Psoas muscle (tissue), 8 donors: ENCODE results near the gene SPARCL1. TPM values are rescaled to one million over a fixed set of nuclear protein-coding genes. Genes with fewer than 3 reads are reported as not detected.

Source experiments
- ATAC-seq, 4 donors: fragments of 200-7000 bp; cut with Tn5 transposase; one replicate each; pipeline ENCODE4 v1.9.1; 2020; ENCODE audit warnings: moderate library complexity in 3 of 4, mild to moderate bottlenecking in 2 of 4
- DNase-seq, 2 donors: peaks; one replicate each; pipeline ENCODE4 v3.0.0-alpha.2; 2020
- H3K27ac ChIP-seq: fragments of 200-600 bp; one replicate; pipeline ENCODE4 v1.8.0; 2022
- H3K27me3 ChIP-seq, 3 donors: fragments of 200-600 bp in 1 of 3; one replicate each; pipeline versions ENCODE4 v1.6.1 to v1.8.0; 2013 to 2022; ENCODE audit warnings: low read length in 2 of 3, mild to moderate bottlenecking in 2 of 3, moderate library complexity in 1 of 3; ENCODE audit not compliant: insufficient read depth in 3 of 3
- H3K36me3 ChIP-seq, 2 donors: fragments of 200-600 bp in 1 of 2; one replicate each; pipeline versions ENCODE4 v1.6.1 to v1.8.0; 2013 to 2022; ENCODE audit warnings: low read depth in 1 of 2, mild to moderate bottlenecking in 1 of 2, moderate library complexity in 1 of 2; ENCODE audit not compliant: insufficient read depth in 1 of 2
- H3K4me1 ChIP-seq: fragments of 200-600 bp; one replicate; pipeline ENCODE4 v1.8.0; 2022
- H3K4me3 ChIP-seq: fragments of 200-600 bp; one replicate; pipeline ENCODE4 v1.8.0; 2022; ENCODE audit warnings: mild to moderate bottlenecking
- H3K9me3 ChIP-seq: fragments of 200-600 bp; one replicate; pipeline ENCODE4 v1.8.0; 2022
- WGBS, 3 donors: extraction: QIAGEN DNeasy Blood & Tissue Kit; methylation state at CpG; one replicate each; pipeline versions ENCODE4 v1.1.6 to v1.1.7; 2013; 5-methylcytosine and 5-hydroxymethylcytosine counted together
- intact Hi-C, 2 donors: fragments of 100-400 bp; cut with DNase I; formaldehyde crosslinking; loops; one replicate each; pipeline versions ENCODE4 v1.11.0 to v1.14.2; 2022
- polyA plus RNA-seq, 3 donors: library from polyadenylated mRNA; stranded (reverse); fragments of 200-250 nt; gene quantifications; one replicate each; pipeline ENCODE4 v1.2.3, GENCODE V29; 2013
- total RNA-seq, 4 donors: library from RNA; stranded (reverse); fragmentation: NEBNext Ultra II Directional in 2 of 4; extraction: Animal tissue kit (Norgen Biotek cat#: 25700) in 2 of 4; gene quantifications; one replicate each; pipeline versions ENCODE4 v1.2.1 to v1.2.4, GENCODE V29; 2021 to 2023
- TF ChIP-seq, protein P1 (sequence below): fragments of 200-600 bp; IDR thresholded peaks from one replicate; pipeline ENCODE4 v1.8.0; 2022; ENCODE audit warnings: antibody characterized with exemption
- donor health status: healthy with polysubstance abuse.
- donor health status: DM: no; HTN: no; CAD: no; lungs with moderate emphysema.
- donor health status: Bipolar disorder and iron deficiency.
- donor health status: healthy.
- donor health status: DM: yes; HTN: yes; CAD: no.
- donor health status: DM: no; HTN: no; CAD: no.
- donor health status: DM: no; HTN: no; CAD: no.
- donor health status: DM: yes; HTN: yes; CAD: no.

SPARCL1 gene
- total and polyA plus RNA-seq, 7 donors, result 117 to 267 (median 188) TPM

DNA sequence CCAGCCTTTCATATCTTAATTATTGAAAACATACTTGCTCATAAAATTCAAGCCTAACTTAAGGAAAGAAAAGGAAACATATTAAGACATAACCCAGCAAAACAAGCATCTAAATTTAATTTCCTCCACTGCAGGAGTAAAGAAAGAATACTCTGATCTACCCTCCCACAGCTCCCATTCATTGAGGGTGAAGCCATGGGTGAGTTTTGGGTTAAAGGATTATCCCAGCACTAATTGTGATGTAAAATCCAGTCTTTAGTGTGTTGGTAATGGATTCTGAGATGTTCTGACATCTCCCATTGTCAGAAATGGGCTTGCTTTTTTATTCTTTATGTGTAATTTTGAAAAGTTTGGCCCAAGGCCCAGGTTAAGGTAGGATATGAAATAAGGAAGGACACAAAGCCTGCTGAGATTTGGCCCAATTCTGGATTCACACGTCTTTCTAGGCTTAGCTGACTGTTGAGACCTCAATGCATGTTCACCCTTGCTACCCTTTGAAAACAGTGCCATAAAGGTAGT, 50.4 kb downstream of the SPARCL1 start:
- Histone ChIP-seq H3K9me3 (no peaks in the 10 kb centered on the region), H3K4me1 (no peaks in the 10 kb centered on the region), H3K36me3 (peaks cover 0 to 56% of the 10 kb centered on the region in 2 donors), H3K4me3 (no peak overlapping the region), H3K27me3 (no peaks in the 10 kb centered on the region), H3K27ac (no peak overlapping the region)
- DNase-seq (no peak), ATAC-seq (no peak)
- intact Hi-C loops, result no loop called here
- TF ChIP-seq, protein P1, sequence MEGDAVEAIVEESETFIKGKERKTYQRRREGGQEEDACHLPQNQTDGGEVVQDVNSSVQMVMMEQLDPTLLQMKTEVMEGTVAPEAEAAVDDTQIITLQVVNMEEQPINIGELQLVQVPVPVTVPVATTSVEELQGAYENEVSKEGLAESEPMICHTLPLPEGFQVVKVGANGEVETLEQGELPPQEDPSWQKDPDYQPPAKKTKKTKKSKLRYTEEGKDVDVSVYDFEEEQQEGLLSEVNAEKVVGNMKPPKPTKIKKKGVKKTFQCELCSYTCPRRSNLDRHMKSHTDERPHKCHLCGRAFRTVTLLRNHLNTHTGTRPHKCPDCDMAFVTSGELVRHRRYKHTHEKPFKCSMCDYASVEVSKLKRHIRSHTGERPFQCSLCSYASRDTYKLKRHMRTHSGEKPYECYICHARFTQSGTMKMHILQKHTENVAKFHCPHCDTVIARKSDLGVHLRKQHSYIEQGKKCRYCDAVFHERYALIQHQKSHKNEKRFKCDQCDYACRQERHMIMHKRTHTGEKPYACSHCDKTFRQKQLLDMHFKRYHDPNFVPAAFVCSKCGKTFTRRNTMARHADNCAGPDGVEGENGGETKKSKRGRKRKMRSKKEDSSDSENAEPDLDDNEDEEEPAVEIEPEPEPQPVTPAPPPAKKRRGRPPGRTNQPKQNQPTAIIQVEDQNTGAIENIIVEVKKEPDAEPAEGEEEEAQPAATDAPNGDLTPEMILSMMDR, result no peak
- WGBS, 3 donors, result 62 to 75% (median 74%) methylated on average over 1 of the region's 1 CpG

DNA sequence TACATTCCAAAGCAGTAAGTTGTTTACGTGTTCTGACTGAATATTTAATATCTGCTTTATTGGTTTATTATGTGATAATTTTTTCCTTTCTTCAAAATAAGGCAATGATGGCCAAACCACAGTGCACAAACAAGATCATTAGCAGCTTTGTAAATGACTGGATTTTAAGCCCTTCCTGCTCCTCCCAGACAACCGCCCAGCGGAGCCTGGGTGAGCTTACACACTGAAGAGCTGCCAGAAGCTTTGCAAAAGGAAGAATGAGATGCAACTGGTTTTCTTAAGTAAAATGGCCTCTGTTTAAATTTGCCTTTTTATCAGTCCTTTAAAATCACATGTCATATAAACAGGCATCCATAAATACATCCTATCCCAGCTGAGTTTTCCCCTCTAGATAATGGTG, 52.2 kb downstream of the SPARCL1 start:
- intact Hi-C loops, result no loop called here
- DNase-seq (no peak), ATAC-seq (no peak)
- no peak overlapping the region for H3K4me3 ChIP-seq
- no peak overlapping the region for H3K27ac ChIP-seq
- no peaks in the 10 kb centered on the region for H3K4me1 ChIP-seq
- no peaks in the 10 kb centered on the region for H3K27me3 ChIP-seq
- no peaks in the 10 kb centered on the region for H3K9me3 ChIP-seq
- TF ChIP-seq, protein P1, result no peak
- 79 to 80% (median 79%) methylated on average over 3 of the region's 3 CpGs for WGBS, 3 donors
- H3K36me3 ChIP-seq, result peaks cover 0 to 54% of the 10 kb centered on the region in 2 donors

DNA sequence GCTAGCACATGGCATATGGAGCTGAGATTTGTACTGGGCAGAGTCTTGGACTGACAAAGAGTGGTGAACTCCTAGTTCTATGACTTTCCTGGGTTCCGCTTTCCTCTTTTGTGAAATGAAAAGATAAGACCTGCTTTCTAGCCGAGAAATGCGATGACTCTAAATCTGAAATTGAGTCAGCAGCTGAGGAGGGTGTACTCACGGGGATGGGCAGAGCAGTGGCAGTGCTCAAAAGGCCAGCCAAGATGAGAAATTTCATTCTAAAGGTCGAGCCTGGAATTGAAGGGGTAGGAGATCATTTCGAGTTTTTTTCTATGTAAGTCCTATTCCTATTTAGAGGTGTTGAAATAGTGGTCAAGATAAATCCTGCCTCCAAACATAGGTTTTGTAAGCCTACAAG, 59.8 kb downstream of the SPARCL1 start:
- intact Hi-C loops, result loop anchor here (5.0 to 10.0 kb wide), 3 partner anchors 92 to 205 kb away; no protein-coding TSS in a partner anchor
- DNase-seq (no peak), ATAC-seq (no peak)
- Histone ChIP-seq H3K9me3 (no peaks in the 10 kb centered on the region), H3K4me1 (no peaks in the 10 kb centered on the region), H3K36me3 (peaks cover 0 to 9% of the 10 kb centered on the region in 2 donors), H3K4me3 (no peak overlapping the region), H3K27ac (no peak overlapping the region), H3K27me3 (no peaks in the 10 kb centered on the region)
- WGBS, 3 donors, result 72 to 88% (median 85%) methylated on average over 6 of the region's 6 CpGs
- TF ChIP-seq, protein P1, result no peak

DNA sequence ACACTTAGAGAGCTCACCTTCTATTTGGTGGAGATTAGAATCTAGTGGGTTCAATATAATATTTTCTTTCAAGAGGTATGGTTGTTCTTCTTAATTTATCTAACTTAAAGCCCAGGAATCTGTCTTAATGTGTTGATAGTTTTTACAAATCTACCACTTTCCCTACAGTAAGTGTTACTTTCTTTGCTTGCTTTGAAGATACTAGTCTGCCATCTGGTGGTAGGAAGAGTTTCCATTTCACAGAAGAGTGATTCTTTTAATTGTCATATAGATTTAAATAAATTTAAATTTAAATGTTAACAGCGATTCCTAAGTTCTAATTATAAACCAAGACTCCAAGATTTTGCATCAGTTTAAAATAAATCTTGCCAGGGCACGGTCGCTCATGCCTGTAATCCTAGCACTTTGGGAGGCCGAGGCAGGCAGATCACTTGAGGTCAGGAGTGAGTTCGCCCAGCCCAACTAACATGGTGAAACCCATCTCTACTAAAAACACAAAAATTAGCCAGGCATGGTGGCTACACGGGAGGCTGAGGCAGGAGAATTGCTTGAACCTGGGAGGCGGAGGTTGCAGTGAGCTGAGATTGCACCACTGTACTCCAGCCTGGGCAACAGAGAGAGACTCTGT, 63.3 kb downstream of the SPARCL1 start:
- intact Hi-C loops, result loop anchor here (5.0 to 10.0 kb wide), 3 partner anchors 89 to 201 kb away; no protein-coding TSS in a partner anchor
- Histone ChIP-seq H3K36me3 (no peaks in the 10 kb centered on the region), H3K9me3 (no peaks in the 10 kb centered on the region), H3K4me3 (no peak overlapping the region), H3K27me3 (no peaks in the 10 kb centered on the region), H3K27ac (no peak overlapping the region), H3K4me1 (no peaks in the 10 kb centered on the region)
- TF ChIP-seq, protein P1, result peak; percentile 68
- 32 to 59% (median 38%) methylated on average over 7 of the region's 7 CpGs for WGBS, 3 donors
- peak in 1 of 4 donors; percentile 79 for ATAC-seq
- DNase-seq, result no peak
